Mesodermal cell (in vitro differentiated cells): Measurements from ENCODE around the gene OPN1MW2. TPM values are rescaled to one million over a fixed set of nuclear protein-coding genes. Genes with fewer than 3 reads are reported as not detected.
"Not testable (repeated sequence)": the region's sequence is repeated elsewhere in the genome, so short reads cannot be mapped to it uniquely, and the experiment has no call there.

Experiments used
- H3K27ac ChIP-seq: 2 replicates; pipeline ENCODE4 v1.7.0; 2013; ENCODE audit warnings: mild to moderate bottlenecking, low read depth, low read length, moderate library complexity; ENCODE audit not compliant: severe bottlenecking
- H3K36me3 ChIP-seq: 2 replicates; pipeline ENCODE4 v1.7.1; 2013; ENCODE audit warnings: mild to moderate bottlenecking, low read length, moderate library complexity; ENCODE audit not compliant: control insufficient read depth, insufficient read depth
- H3K4me1 ChIP-seq: one replicate; pipeline ENCODE4 v1.7.1; 2013; ENCODE audit warnings: mild to moderate bottlenecking, low read length; ENCODE audit not compliant: insufficient read depth, control insufficient read depth, poor library complexity, severe bottlenecking
- H3K4me3 ChIP-seq: 2 replicates; pipeline ENCODE4 v1.7.0; 2013; ENCODE audit warnings: low read length, control low read depth, mild to moderate bottlenecking; ENCODE audit not compliant: insufficient read depth, poor library complexity, severe bottlenecking; ENCODE audit errors: extremely low read depth
- H3K9me3 ChIP-seq: 2 replicates; pipeline ENCODE4 v1.7.1; 2013; ENCODE audit warnings: mild to moderate bottlenecking, low read length, moderate library complexity; ENCODE audit not compliant: control insufficient read depth
- WGBS, 2 experiments: methylation state at CpG; one replicate each; pipeline ENCODE4 v1.1.5; 2013; ENCODE audit warnings: missing lambda C conversion rate in 2 of 2; ENCODE audit not compliant: insufficient coverage in 2 of 2; 5-methylcytosine and 5-hydroxymethylcytosine counted together
- polyA plus RNA-seq, 2 experiments: library from polyadenylated mRNA; stranded (reverse); fragments of 50-300 nt; gene quantifications; one replicate each; pipeline ENCODE4 v1.2.3, GENCODE V29; 2013

Gene OPN1MW2
- polyA plus RNA-seq (2013, experiment 1 of 2), result not detected
- not detected for polyA plus RNA-seq (2013, experiment 2 of 2)

DNA sequence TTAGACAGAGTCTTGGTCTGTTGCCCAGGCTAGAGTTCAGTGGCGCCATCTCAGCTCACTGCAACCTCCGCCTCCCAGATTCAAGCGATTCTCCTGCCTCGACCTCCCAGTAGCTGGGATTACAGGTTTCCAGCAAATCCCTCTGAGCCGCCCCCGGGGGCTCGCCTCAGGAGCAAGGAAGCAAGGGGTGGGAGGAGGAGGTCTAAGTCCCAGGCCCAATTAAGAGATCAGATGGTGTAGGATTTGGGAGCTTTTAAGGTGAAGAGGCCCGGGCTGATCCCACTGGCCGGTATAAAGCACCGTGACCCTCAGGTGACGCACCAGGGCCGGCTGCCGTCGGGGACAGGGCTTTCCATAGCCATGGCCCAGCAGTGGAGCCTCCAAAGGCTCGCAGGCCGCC, at the start of gene OPN1MW2:
TSS of gene OPN1MW2 (plus strand) at position 301 of the 400 bp plus-strand sequence. CDS start at position 361, 60 bp downstream.
- not testable (repeated sequence) for H3K4me1 ChIP-seq, H3K36me3 ChIP-seq, H3K27ac ChIP-seq, H3K4me3 ChIP-seq, H3K9me3 ChIP-seq
- WGBS, 2 experiments, result no CpG with 5 or more reads among the region's 16 CpGs

DNA sequence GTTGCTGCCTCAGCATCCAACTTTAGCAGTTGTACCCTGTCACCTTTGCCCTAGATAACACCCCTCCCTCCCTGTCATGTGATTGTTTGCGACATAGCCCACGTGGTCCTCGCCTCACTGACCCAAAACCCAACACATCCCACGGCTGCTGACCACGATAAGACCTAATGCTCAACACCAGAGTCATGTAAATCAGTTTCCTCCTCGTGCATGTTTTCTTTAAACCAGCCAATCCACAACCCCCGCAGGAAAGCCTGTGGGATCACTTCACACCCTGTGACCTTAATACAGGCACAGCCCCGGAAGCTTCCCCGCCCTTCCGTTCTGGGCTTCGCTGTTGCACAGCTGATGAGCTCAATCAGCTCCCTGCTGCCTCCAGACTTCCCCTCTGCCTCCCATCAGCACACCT, 47.0 kb upstream of the OPN1MW2 start:
- not testable (repeated sequence) for H3K9me3 ChIP-seq, H3K4me3 ChIP-seq, H3K36me3 ChIP-seq, H3K27ac ChIP-seq, H3K4me1 ChIP-seq
- WGBS, 2 experiments, result no CpG with 5 or more reads among the region's 11 CpGs

DNA sequence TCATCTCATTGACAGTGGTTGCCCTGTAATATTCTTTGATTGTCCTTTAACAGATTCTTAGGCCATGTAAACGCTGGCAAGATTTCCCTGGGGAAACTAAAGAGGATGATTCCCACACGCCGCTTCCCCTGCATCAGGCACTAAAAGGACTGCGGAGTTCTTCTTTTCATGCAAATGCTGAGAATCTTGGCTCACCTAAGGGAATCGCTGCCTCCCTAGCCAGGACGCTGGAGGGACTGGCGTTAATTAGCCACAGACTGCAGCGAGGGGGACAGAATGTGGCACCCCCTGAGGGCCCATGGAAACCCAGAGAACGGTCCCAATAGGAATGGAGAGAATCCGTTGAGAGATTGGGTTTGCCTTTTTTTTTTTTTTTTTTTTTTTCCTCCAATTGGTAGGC, 45.2 kb upstream of the OPN1MW2 start:
- not testable (repeated sequence) for H3K27ac ChIP-seq, H3K4me3 ChIP-seq, H3K9me3 ChIP-seq, H3K36me3 ChIP-seq, H3K4me1 ChIP-seq
- no CpG with 5 or more reads among the region's 10 CpGs for WGBS, 2 experiments

DNA sequence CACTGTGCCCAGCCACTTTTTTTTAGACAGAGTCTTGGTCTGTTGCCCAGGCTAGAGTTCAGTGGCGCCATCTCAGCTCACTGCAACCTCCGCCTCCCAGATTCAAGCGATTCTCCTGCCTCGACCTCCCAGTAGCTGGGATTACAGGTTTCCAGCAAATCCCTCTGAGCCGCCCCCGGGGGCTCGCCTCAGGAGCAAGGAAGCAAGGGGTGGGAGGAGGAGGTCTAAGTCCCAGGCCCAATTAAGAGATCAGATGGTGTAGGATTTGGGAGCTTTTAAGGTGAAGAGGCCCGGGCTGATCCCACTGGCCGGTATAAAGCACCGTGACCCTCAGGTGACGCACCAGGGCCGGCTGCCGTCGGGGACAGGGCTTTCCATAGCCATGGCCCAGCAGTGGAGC, 37.3 kb upstream of the OPN1MW2 start, which contains the start of gene OPN1MW:
TSS of gene OPN1MW (plus strand) at position 301 of the 400 bp plus-strand sequence. CDS start at position 383, 82 bp downstream.
- not testable (repeated sequence) for H3K27ac ChIP-seq, H3K4me1 ChIP-seq, H3K9me3 ChIP-seq, H3K36me3 ChIP-seq, H3K4me3 ChIP-seq
- no CpG with 5 or more reads among the region's 14 CpGs for WGBS, 2 experiments

DNA sequence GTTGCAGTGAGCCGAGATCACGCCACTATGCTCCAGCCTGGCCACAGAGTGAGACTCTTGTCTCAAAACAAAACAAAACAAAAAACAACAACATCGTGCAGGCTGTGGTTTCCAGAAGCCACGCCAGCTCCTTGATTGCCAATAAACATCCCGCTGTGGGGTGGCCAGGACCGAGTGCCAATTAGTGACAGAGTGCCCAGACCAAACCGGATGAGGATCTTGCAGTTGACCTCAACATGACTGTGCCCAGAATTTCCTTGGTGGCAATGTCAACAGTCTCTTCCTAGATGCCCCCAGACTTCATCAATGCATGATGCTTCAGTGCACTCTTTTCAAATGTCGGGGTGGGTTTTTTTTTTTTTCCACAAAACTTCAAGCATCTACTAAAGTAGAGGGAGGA, 35.8 kb upstream of the OPN1MW2 start:
- not testable (repeated sequence) for H3K9me3 ChIP-seq, H3K36me3 ChIP-seq, H3K4me3 ChIP-seq, H3K27ac ChIP-seq, H3K4me1 ChIP-seq
- no CpG with 5 or more reads among the region's 8 CpGs for WGBS, 2 experiments

DNA sequence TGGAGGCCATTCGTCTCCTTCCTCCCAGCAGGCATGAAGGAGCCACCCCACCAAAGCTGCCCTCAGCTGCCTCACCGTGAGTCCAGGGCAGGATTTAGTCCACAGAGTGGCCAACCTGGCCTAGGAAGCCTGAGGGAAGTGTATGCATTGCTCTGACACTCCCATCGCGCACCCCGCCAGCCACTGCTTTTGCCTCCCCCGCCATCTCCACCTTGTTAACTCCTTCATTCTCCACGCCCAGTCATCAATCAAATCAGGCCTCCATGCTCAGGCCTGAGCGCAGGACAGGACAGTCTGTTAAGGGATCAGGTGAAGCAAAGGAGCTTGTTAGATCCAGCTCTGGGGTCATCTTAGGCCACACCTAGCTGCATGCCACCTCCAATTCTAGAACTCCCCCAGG, 26.7 kb upstream of the OPN1MW2 start:
- H3K4me1 ChIP-seq, H3K27ac ChIP-seq, H3K9me3 ChIP-seq, H3K4me3 ChIP-seq, H3K36me3 ChIP-seq: not testable (repeated sequence)
- no CpG with 5 or more reads among the region's 8 CpGs for WGBS, 2 experiments

DNA sequence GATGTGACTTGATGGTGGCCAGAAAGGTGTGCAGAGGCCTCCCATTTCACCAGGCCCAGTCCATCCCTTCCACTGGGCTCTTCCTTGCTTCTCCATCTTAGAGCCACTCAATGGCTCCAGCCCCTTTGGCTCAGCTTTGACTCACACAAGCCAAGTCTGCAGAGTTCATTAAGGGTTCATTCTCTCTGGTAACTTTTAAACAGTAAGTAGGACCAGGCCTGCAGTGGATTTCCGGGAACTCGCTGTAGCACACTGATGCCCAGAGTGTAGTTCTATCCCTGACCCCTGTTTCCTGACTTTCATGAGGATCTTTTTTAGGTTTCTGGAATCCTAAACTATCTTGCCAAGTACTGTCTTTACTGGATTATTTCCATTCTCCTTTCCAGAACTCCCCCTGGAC, 25.2 kb upstream of the OPN1MW2 start:
- not testable (repeated sequence) for H3K4me3 ChIP-seq, H3K27ac ChIP-seq
- no CpG with 5 or more reads among the region's 2 CpGs for WGBS, 2 experiments

DNA sequence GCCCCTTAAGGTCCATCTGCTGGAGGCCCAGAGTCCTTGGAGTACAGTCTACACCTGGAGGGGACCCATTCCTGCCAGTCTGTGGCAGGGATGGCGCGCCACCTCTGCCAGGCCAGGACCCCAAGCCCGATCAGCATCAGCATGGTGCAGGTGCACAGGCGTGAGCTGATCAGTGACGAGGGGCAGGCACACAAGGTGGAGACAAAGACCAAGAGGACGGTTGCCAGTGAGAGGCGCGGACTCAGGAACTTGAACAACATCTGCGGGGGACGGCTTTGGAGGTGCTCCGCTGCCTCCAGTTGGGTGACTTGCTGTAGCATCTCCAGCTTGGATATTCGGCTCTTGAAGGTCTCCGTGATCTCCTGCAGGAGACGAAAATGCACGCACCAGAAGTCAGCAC, 23.1 kb upstream of the OPN1MW2 start:
- H3K9me3 ChIP-seq, H3K27ac ChIP-seq, H3K4me1 ChIP-seq, H3K36me3 ChIP-seq, H3K4me3 ChIP-seq: not testable (repeated sequence)
- no CpG with 5 or more reads among the region's 15 CpGs for WGBS, 2 experiments

More for the DNA sequence above, 25.2 kb upstream of the OPN1MW2 start:
- H3K36me3 ChIP-seq, H3K9me3 ChIP-seq, H3K4me1 ChIP-seq: not testable (repeated sequence)

DNA sequence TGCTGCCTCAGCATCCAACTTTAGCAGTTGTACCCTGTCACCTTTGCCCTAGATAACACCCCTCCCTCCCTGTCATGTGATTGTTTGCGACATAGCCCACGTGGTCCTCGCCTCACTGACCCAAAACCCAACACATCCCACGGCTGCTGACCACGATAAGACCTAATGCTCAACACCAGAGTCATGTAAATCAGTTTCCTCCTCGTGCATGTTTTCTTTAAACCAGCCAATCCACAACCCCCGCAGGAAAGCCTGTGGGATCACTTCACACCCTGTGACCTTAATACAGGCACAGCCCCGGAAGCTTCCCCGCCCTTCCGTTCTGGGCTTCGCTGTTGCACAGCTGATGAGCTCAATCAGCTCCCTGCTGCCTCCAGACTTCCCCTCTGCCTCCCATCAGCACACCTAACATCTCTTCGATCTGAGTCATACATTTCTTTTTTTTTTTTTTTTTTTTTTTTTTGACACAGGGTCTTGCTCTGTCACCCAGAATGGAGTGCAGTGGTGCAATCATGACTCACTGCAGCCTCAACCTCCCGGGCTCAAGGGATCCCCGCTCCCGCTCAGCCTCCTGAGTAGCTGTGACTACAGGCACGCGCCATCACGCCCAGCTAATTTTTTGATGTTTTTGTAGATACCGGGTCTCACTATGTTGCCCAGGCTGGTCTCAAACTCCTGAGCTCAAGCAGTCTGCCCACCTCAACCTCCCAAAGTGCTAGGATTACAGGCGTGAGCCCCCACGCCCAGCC, 9.7 kb upstream of the OPN1MW2 start:
- not testable (repeated sequence) for H3K36me3 ChIP-seq, H3K4me3 ChIP-seq, H3K4me1 ChIP-seq, H3K27ac ChIP-seq, H3K9me3 ChIP-seq
- WGBS, 2 experiments, result no CpG with 5 or more reads among the region's 21 CpGs

DNA sequence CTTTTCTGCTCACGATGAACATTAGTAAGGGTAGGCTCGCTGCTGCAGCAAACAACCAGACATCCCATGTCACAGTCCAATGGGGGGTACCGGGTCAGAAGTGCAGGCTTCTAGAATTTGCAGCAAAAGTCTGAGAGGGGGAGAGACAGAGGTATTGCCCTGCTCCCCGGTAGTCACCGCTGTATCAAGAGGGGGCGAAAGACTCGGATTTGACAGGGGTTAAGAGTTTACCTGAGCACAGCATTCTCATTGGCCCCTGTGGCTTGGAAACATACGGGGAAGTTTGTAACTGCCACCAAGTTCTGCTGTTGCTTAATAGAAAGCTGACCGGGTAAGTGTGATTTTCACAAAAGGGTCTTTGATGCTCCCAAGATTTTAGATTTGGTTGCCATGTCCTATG, 8.5 kb upstream of the OPN1MW2 start:
- not testable (repeated sequence) for H3K4me1 ChIP-seq, H3K4me3 ChIP-seq, H3K36me3 ChIP-seq, H3K27ac ChIP-seq, H3K9me3 ChIP-seq
- WGBS, 2 experiments, result no CpG with 5 or more reads among the region's 9 CpGs

DNA sequence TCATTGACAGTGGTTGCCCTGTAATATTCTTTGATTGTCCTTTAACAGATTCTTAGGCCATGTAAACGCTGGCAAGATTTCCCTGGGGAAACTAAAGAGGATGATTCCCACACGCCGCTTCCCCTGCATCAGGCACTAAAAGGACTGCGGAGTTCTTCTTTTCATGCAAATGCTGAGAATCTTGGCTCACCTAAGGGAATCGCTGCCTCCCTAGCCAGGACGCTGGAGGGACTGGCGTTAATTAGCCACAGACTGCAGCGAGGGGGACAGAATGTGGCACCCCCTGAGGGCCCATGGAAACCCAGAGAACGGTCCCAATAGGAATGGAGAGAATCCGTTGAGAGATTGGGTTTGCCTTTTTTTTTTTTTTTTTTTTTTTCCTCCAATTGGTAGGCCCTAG, 8.1 kb upstream of the OPN1MW2 start:
- not testable (repeated sequence) for H3K4me3 ChIP-seq, H3K36me3 ChIP-seq, H3K9me3 ChIP-seq, H3K27ac ChIP-seq, H3K4me1 ChIP-seq
- WGBS, 2 experiments, result no CpG with 5 or more reads among the region's 10 CpGs
